Mononuclear cell (primary cell): ENCODE measurements around the gene MYBPH. TPM values are rescaled to one million over a fixed set of nuclear protein-coding genes. Genes with fewer than 3 reads are reported as not detected.

Source experiments
- H3K27me3 ChIP-seq: 2 replicates; pipeline ENCODE4 v1.6.0; 2011; ENCODE audit warnings: low read length, control low read depth; ENCODE audit not compliant: insufficient read depth
- H3K4me1 ChIP-seq: 2 replicates; pipeline ENCODE4 v1.5.1; 2011; ENCODE audit warnings: mild to moderate bottlenecking, low read length, control low read depth; ENCODE audit not compliant: insufficient read depth
- H3K4me3 ChIP-seq: 2 replicates; pipeline ENCODE4 v1.5.1; 2011; ENCODE audit warnings: mild to moderate bottlenecking, low read length, moderate library complexity
- H3K9me3 ChIP-seq: 2 replicates; pipeline ENCODE4 v1.5.1; 2011; ENCODE audit warnings: low read depth, mild to moderate bottlenecking, control low read depth, low read length
- total RNA-seq: library from RNA; depleted of rRNA; stranded (reverse); fragments of >200 nt; gene quantifications from one replicate; pipeline ENCODE4 v1.2.3, GENCODE V29; 2012

Gene MYBPH
- total RNA-seq, 1 donor: not detected

DNA sequence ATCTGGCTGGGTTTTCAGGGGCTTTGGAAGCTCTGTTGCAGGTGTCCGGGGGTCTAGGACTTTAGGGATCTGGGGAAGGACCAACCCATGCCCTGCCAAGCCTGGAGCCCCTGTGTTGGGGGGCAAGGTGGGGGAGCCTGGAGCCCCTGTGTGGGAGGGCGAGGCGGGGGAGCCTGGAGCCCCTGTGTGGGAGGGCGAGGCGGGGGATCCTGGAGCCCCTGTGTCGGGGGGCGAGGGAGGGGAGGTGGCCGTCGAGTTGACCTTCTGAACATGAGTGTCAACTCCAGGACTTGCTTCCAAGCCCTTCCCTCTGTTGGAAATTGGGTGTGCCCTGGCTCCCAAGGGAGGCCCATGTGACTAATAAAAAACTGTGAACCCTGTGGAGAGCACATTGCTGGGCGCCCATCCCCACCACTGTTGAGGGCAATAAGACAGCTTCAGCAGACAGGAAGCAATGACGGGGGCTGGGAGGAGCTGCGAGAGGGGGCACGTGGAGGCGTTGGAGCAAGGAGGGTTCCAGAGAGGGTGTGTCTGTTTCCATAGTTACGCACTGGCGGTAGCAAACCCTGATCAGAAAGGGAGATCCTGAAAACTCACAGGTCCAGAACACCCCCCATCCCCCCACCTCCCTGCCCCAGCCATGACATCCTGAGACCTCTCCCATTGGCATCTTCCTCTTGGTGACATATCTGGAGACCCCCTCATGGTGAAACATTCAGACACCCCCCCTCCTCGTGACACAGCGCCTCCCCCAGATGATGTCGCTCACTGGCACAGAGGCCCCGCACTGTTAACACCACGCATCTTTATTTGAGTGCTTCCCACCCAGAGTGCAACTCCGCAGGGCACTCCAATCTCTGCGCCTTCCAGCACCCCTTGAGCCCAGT lies 8.4 kb downstream of the MYBPH start:
- no peaks in the 10 kb centered on the region for H3K4me1 ChIP-seq
- no peak overlapping the region for H3K4me3 ChIP-seq
- H3K27me3 ChIP-seq: no peaks in the 10 kb centered on the region
- no peaks in the 10 kb centered on the region for H3K9me3 ChIP-seq

- no peaks in the 10 kb centered on the region for H3K27me3 ChIP-seq
- no peak overlapping the region for H3K4me3 ChIP-seq
- no peaks in the 10 kb centered on the region for H3K4me1 ChIP-seq
- no peaks in the 10 kb centered on the region for H3K9me3 ChIP-seq
Measured at GRCh38 chr1:203166192-203166940, 9.3 kb downstream of the MYBPH start.

DNA sequence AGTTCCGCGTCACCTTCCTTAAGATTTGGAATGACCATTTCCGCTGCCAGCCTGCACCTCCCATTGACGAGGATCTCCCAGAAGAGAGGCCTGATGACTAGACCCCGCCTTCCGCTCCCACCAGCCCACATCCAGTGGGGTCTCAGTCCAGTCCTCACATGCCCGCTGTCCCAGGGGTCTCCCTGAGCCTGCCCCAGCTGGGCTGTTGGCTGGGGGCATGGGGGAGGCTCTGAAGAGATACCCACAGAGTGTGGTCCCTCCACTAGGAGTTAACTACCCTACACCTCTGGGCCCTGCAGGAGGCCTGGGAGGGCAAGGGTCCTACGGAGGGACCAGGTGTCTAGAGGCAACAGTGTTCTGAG lies 9.8 kb downstream of the MYBPH start:
- no peaks in the 10 kb centered on the region for H3K9me3 ChIP-seq
- no peaks in the 10 kb centered on the region for H3K4me1 ChIP-seq
- no peaks in the 10 kb centered on the region for H3K27me3 ChIP-seq
- no peak overlapping the region for H3K4me3 ChIP-seq

GRCh38 chr1:203165101-203165799 lies 10.4 kb downstream of the MYBPH start:
- Histone ChIP-seq H3K27me3 (no peaks in the 10 kb centered on the region), H3K4me3 (no peak overlapping the region), H3K4me1 (no peaks in the 10 kb centered on the region), H3K9me3 (no peaks in the 10 kb centered on the region)

- H3K4me3 ChIP-seq: no peak overlapping the region
- H3K4me1 ChIP-seq: no peaks in the 10 kb centered on the region
- no peaks in the 10 kb centered on the region for H3K27me3 ChIP-seq
- H3K9me3 ChIP-seq: no peaks in the 10 kb centered on the region
Measured at GRCh38 chr1:203163891-203164635, 11.6 kb downstream of the MYBPH start.

GRCh38 chr1:203162403-203162802 lies 13.2 kb downstream of the MYBPH start:
- Histone ChIP-seq H3K27me3 (no peaks in the 10 kb centered on the region), H3K9me3 (no peaks in the 10 kb centered on the region), H3K4me3 (no peak overlapping the region), H3K4me1 (no peaks in the 10 kb centered on the region)

DNA sequence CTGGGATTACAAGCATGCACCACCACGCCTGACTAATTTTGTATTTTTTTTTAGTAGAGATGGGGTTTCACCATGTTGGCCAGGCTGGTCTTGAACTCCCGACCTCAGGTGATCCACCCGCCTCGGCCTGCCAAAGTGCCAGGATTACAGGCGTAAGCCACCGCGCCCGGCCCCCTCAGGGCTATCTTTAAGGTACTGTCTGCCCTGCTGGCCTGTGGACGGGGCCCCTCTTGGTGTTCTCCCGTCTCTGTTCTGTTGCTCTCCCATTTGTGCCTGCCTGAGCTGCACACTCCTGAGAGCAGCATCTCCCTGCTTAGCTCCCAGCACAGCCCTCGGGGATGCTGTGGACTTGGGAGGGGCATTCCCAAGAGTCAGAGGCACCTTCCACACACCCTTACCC lies 13.9 kb downstream of the MYBPH start:
- Histone ChIP-seq H3K27me3 (no peaks in the 10 kb centered on the region), H3K4me3 (no peak overlapping the region), H3K9me3 (no peaks in the 10 kb centered on the region), H3K4me1 (no peaks in the 10 kb centered on the region)

GRCh38 chr1:203161175-203161574 lies 14.5 kb downstream of the MYBPH start:
- Histone ChIP-seq H3K4me1 (no peaks in the 10 kb centered on the region), H3K9me3 (no peaks in the 10 kb centered on the region), H3K4me3 (no peak overlapping the region), H3K27me3 (no peaks in the 10 kb centered on the region)

- H3K4me3 ChIP-seq: no peak overlapping the region
- no peaks in the 10 kb centered on the region for H3K4me1 ChIP-seq
- H3K27me3 ChIP-seq: no peaks in the 10 kb centered on the region
- H3K9me3 ChIP-seq: no peaks in the 10 kb centered on the region
Measured at GRCh38 chr1:203159844-203160243, 15.8 kb downstream of the MYBPH start.

DNA sequence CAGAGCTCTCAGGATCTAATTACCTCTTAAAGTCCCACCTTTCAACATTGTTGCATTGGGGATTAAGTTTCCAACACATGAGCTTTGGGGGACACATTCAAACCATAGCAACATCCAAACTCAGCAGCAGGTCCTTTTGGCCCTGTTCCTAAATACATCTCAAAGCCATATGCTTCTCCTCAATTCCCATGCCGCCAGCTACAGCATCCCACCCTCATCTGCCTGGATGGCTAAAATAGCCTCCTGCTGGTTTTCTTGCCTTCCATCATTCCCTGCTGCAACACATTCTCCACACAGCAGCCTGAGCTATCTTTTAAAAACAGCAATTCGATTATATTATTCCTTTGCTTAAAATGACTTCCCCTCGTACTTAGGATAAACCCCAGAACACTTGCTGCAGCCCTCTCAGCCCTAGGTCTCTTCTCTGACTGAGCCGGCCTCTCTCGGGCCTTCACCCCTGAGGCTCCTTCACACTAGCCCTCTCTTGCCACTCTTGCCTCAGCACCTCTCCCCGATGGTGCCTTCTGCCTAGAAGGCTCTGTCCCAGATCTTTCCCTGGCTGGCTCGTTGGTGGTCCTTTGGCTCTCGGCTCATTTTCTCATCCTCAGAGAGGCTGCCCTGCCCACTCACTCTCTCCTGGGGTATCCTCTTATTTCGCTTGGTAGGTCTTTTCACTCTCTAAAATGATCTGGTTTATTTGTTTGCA lies 16.5 kb downstream of the MYBPH start:
- H3K9me3 ChIP-seq: no peaks in the 10 kb centered on the region
- no peak overlapping the region for H3K4me3 ChIP-seq
- H3K4me1 ChIP-seq: no peaks in the 10 kb centered on the region
- no peaks in the 10 kb centered on the region for H3K27me3 ChIP-seq

GRCh38 chr1:203158423-203158822 lies 17.2 kb downstream of the MYBPH start:
- Histone ChIP-seq H3K4me1 (no peaks in the 10 kb centered on the region), H3K27me3 (no peaks in the 10 kb centered on the region), H3K4me3 (no peak overlapping the region), H3K9me3 (no peaks in the 10 kb centered on the region)

GRCh38 chr1:203156280-203156679 lies 19.3 kb downstream of the MYBPH start:
- Histone ChIP-seq H3K9me3 (no peaks in the 10 kb centered on the region), H3K27me3 (no peaks in the 10 kb centered on the region), H3K4me3 (no peak overlapping the region), H3K4me1 (no peaks in the 10 kb centered on the region)

DNA sequence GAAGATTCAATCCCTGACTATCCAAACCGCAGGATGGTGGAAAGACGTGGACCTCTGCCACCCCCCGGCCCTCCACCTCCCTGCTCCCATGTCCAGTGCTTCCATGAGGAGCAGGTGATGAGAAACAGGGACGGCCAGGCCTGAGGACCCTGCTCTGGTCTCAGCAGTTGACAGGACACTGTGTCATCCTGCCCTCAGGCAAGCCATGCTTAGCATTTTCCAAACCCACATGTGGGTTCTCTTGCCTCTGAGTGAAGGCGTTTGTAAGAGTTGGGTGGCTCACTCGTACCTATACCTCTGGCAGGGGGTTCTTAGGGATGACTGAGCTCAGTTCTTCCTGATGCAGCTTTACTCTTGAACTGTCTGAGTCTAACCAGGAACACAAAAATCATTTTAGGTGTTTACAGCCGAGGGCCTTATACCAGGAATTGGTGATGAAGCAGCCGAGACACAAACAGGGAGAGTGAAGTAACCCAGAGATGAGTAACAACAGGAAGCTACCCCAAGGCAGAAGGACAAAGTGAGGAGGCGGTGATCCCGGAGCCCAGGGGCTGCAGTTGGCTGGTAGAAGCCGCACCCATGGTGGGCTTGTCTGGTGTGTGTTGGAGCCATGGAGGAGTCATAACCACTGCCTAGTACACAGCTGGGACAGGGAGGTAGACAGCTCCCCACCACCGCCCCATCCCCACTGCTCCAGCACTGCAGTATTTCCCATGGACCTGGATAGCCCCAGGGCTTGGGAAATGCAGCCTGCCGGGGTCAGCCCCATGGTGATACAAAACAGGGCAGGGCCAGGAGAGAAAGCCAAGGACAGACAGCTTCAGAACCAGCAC lies 21.4 kb downstream of the MYBPH start:
- Histone ChIP-seq H3K27me3 (no peaks in the 10 kb centered on the region), H3K4me1 (no peaks in the 10 kb centered on the region), H3K4me3 (no peak overlapping the region), H3K9me3 (no peaks in the 10 kb centered on the region)
